GM13977 (cell line): ENCODE results near the gene PDE4D.

ENCODE experiments used
- DNase-seq: peaks from one replicate; pipeline ENCODE4 v3.0.0; 2012; ENCODE audit warnings: low spot score
- CTCF ChIP-seq: IDR thresholded peaks from 2 replicates; pipeline ENCODE4 v1.5.1; 2012; ENCODE audit warnings: mild to moderate bottlenecking, control low read depth; ENCODE audit not compliant: insufficient read depth; ENCODE audit errors: extremely low read depth, missing control alignments
- in situ Hi-C: fragments of 300-500 bp; cut with MboI; formaldehyde crosslinking; loops from one replicate; pipeline ENCODE4 v1.12.0; 2022; ENCODE audit warnings: low sequenced_read_pairs, low pct_unique_long_range_greater_than_20kb, mixed read lengths, inconsistent platforms; ENCODE audit not compliant: unreplicated experiment

The PDE4D gene

GRCh38 chr5:59489551-59489950 is 404.0 kb downstream of the PDE4D start:
- DNase-seq = no peak
- no peak for TF ChIP-seq CTCF
- in situ Hi-C loops = no loop called here

GRCh38 chr5:59487772-59488729 is 405.5 kb downstream of the PDE4D start:
- DNase-seq = no peak
- in situ Hi-C loops = no loop called here
- no peak for TF ChIP-seq CTCF

GRCh38 chr5:59487068-59487686 is 406.3 kb downstream of the PDE4D start:
- no peak for TF ChIP-seq CTCF
- in situ Hi-C loops = no loop called here
- no peak for DNase-seq

- TF ChIP-seq CTCF = no peak
- in situ Hi-C loops = no loop called here
- no peak for DNase-seq
Observed at GRCh38 chr5:59486508-59486907, 407.0 kb downstream of the PDE4D start.

GRCh38 chr5:59485629-59486439 is 407.7 kb downstream of the PDE4D start:
- DNase-seq = no peak
- no peak for TF ChIP-seq CTCF
- in situ Hi-C loops = no loop called here

GRCh38 chr5:59485107-59485506 is 408.4 kb downstream of the PDE4D start:
- no peak for TF ChIP-seq CTCF
- no peak for DNase-seq
- in situ Hi-C loops = no loop called here
